Fibroblast of lung (primary cell): Measurements from ENCODE around the gene COL16A1. TPM values are rescaled to one million over a fixed set of nuclear protein-coding genes. Genes with fewer than 3 reads are reported as not detected.
A peak's percentile ranks its signal among the peaks of the same experiment; 100 is the strongest.

ENCODE experiments used
- DNase-seq, 2 donors: peaks; one replicate each; pipeline versions ENCODE4 v3.0.0 to v3.0.0-alpha.2; 2010; ENCODE audit warnings: low read depth in 2 of 2
- H2AFZ ChIP-seq: 2 replicates; pipeline ENCODE4 v1.5.1; 2012; ENCODE audit warnings: low read length, control low read depth, inconsistent platforms
- H3K27ac ChIP-seq: 2 replicates; pipeline ENCODE4 v1.5.1; 2011; ENCODE audit warnings: low read length, control low read depth; ENCODE audit not compliant: insufficient read depth
- H3K27me3 ChIP-seq: 2 replicates; pipeline ENCODE4 v1.5.1; 2011; ENCODE audit warnings: mild to moderate bottlenecking, low read length; ENCODE audit not compliant: control insufficient read depth, insufficient read depth
- H3K36me3 ChIP-seq: 2 replicates; pipeline ENCODE4 v1.5.1; 2011; ENCODE audit warnings: low read length; ENCODE audit not compliant: control insufficient read depth, insufficient read depth
- H3K4me1 ChIP-seq: 2 replicates; pipeline ENCODE4 v1.5.1; 2011; ENCODE audit warnings: low read length; ENCODE audit not compliant: control insufficient read depth, insufficient read depth; ENCODE audit errors: extremely low read depth
- H3K4me2 ChIP-seq: 2 replicates; pipeline ENCODE4 v1.5.1; 2011; ENCODE audit warnings: low read length, control low read depth; ENCODE audit not compliant: insufficient read depth; ENCODE audit errors: extremely low read depth
- H3K4me3 ChIP-seq, 4 experiments: fragments of 200-600 bp in 1 of 4; sonication (generic) in 1 of 4; replicated peaks in 1 of 4; 2 replicates each; pipeline ENCODE4 v1.5.1; 2011 to 2016; ENCODE audit warnings: low read length in 4 of 4, low read depth in 3 of 4, mild to moderate bottlenecking in 3 of 4, control low read depth in 2 of 4, inconsistent platforms in 1 of 4, mixed read lengths in 1 of 4; ENCODE audit not compliant: insufficient read depth in 1 of 4; ENCODE audit errors: control extremely low read depth in 1 of 4
- H3K79me2 ChIP-seq: 2 replicates; pipeline ENCODE4 v1.5.1; 2012; ENCODE audit warnings: mild to moderate bottlenecking, low read length, inconsistent platforms; ENCODE audit not compliant: control insufficient read depth, insufficient read depth
- H3K9ac ChIP-seq: 2 replicates; pipeline ENCODE4 v1.5.1; 2011; ENCODE audit warnings: mild to moderate bottlenecking, low read length, control low read depth; ENCODE audit not compliant: insufficient read depth
- H3K9me3 ChIP-seq: 2 replicates; pipeline ENCODE4 v1.5.1; 2012; ENCODE audit warnings: low read depth, low read length; ENCODE audit not compliant: control insufficient read depth, insufficient read depth
- H4K20me1 ChIP-seq: 2 replicates; pipeline ENCODE4 v1.5.1; 2011; ENCODE audit warnings: low read length; ENCODE audit not compliant: control insufficient read depth, insufficient read depth; ENCODE audit errors: extremely low read depth
- EZH2 ChIP-seq: IDR thresholded peaks from 2 replicates; pipeline ENCODE4 v1.5.1; 2012; ENCODE audit warnings: low read length, control low read depth, mild to moderate bottlenecking; ENCODE audit errors: missing control alignments
- polyA plus RNA-seq, 2 donors: library from polyadenylated mRNA; depleted of rRNA in 1 of 2; stranded (reverse) in 1 of 2; unstranded in 1 of 2; fragments of >200 nt; gene quantifications; 2 replicates each; pipeline ENCODE4 v1.2.1, GENCODE V29; 2011 to 2012; ENCODE audit warnings: missing spikeins in 1 of 2
- total RNA-seq: library from RNA; depleted of rRNA; stranded (reverse); fragments of >200 nt; gene quantifications from 2 replicates; pipeline ENCODE4 v1.2.1, GENCODE V29; 2014
- TF ChIP-seq, protein P1 (sequence below), 2 donors: IDR thresholded peaks in 1 of 2; conservative IDR thresholded peaks in 1 of 2; 1 replicate in 1 of 2; 2 replicates in 1 of 2; pipeline ENCODE4 v1.5.1; 2011 to 2012; ENCODE audit warnings: low read length in 2 of 2, control low read depth in 1 of 2, inconsistent platforms in 1 of 2, low read depth in 1 of 2, mild to moderate bottlenecking in 1 of 2

The COL16A1 gene
- total and polyA plus RNA-seq, 2 donors (not counting 1 experiment from before 2014, with no cell fraction given): 20.9 to 80.3 TPM

DNA sequence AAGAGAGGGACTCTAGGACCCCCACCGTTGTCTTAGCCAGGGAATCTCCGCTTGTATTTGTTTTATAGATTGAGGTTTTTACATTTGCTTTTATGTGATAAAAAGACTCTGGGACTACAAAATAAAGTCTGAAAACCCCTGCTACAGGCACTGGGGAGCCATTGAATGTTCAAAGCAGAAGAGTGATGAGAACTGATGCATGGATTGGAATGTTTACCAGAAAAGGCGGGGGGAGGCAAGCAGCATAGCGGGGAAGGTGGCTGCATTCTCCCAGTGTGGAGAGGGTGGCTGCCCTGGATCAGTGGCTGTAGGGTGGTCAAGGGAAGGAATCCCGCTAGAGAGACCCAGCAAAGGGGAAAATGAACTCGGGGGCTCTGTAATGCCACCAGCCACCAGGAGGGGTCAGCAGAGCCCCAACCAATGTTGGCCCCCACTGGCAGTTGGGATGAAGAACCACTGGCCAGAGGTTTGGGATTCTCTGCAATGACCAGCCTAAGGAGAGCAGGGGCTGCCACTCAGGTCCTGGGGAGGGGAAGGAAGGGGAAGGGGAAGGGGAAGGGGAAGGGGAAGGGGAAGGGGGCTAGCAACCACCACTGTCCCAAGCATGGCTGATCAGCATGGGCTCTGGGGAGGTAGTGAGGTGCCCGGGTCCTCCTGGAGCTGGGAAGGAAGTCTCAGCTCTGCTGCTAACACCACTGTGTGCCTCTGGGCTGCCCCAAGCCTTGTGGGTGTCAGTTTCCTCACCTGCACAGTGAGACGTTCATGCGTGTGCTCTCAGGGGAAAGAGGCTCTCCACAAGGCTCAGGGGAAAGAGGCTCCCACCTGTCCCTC, 40.0 kb downstream of the COL16A1 start:
- H3K36me3 ChIP-seq: peaks cover 24% of the 10 kb centered on the region
- no peaks in the 10 kb centered on the region for H3K27me3 ChIP-seq
- TF ChIP-seq EZH2: no peak
- TF ChIP-seq, protein P1, sequence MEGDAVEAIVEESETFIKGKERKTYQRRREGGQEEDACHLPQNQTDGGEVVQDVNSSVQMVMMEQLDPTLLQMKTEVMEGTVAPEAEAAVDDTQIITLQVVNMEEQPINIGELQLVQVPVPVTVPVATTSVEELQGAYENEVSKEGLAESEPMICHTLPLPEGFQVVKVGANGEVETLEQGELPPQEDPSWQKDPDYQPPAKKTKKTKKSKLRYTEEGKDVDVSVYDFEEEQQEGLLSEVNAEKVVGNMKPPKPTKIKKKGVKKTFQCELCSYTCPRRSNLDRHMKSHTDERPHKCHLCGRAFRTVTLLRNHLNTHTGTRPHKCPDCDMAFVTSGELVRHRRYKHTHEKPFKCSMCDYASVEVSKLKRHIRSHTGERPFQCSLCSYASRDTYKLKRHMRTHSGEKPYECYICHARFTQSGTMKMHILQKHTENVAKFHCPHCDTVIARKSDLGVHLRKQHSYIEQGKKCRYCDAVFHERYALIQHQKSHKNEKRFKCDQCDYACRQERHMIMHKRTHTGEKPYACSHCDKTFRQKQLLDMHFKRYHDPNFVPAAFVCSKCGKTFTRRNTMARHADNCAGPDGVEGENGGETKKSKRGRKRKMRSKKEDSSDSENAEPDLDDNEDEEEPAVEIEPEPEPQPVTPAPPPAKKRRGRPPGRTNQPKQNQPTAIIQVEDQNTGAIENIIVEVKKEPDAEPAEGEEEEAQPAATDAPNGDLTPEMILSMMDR (conservative IDR thresholded peaks at IDR 0.05 in 1 of 2, IDR thresholded peaks at IDR 0.05 in 1 of 2; ENCODE audit: low read depth in 1 of 2, low read length in 2 of 2): peak; percentile 82 to 88
- no peaks in the 10 kb centered on the region for H3K79me2 ChIP-seq
- no peaks in the 10 kb centered on the region for H3K9me3 ChIP-seq
- no peak overlapping the region for H2AFZ ChIP-seq
- H4K20me1 ChIP-seq: no peaks in the 10 kb centered on the region
- DNase-seq: peak in 1 of 2 donors; percentile 42
- no peak overlapping the region for H3K4me2 ChIP-seq
- peaks cover 3% of the 10 kb centered on the region for H3K4me1 ChIP-seq
- no peak overlapping the region for H3K9ac ChIP-seq
- H3K4me3 ChIP-seq: no peak overlapping the region
- no peak overlapping the region for H3K27ac ChIP-seq

GRCh38 chr1:31662463-31662862, 41.4 kb downstream of the COL16A1 start:
- Histone ChIP-seq H3K9me3 (no peaks in the 10 kb centered on the region), H4K20me1 (no peaks in the 10 kb centered on the region), H3K4me1 (peaks cover 3% of the 10 kb centered on the region), H3K79me2 (no peaks in the 10 kb centered on the region), H3K4me2 (no peak overlapping the region), H3K27me3 (no peaks in the 10 kb centered on the region), H3K27ac (no peak overlapping the region), H3K9ac (no peak overlapping the region), H3K36me3 (peaks cover 24% of the 10 kb centered on the region), H3K4me3 (no peak overlapping the region), H2AFZ (no peak overlapping the region)
- TF ChIP-seq, protein P1 (conservative IDR thresholded peaks at IDR 0.05 in 1 of 2, IDR thresholded peaks at IDR 0.05 in 1 of 2; ENCODE audit: low read depth in 1 of 2, low read length in 2 of 2): no peak
- TF ChIP-seq EZH2: no peak
- no peak for DNase-seq

DNA sequence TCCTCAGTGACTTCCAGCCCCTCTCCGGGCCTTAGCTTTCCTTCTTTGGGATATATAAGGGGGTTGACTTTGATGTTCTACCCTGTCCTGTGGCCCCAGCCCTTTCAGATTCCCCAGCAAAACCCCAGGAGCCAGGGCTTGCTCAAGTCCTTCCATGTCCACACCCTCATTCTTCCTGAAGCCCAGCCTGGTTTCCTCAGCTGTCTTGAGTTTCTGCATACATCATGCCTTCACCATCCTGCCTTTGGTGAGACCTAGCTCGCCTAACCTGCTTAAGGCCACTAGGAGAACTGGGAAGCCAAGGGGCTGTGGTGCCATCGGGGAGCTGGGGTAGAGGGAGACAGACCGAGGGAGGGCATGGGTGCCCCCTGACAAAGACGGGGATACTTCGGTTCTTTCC, 42.0 kb downstream of the COL16A1 start:
- Histone ChIP-seq H3K9ac (no peak overlapping the region), H4K20me1 (no peaks in the 10 kb centered on the region), H3K4me1 (peaks cover 3% of the 10 kb centered on the region), H3K4me2 (no peak overlapping the region), H3K9me3 (no peaks in the 10 kb centered on the region), H3K36me3 (peaks cover 25% of the 10 kb centered on the region), H3K79me2 (no peaks in the 10 kb centered on the region), H3K27me3 (no peaks in the 10 kb centered on the region), H3K4me3 (no peak overlapping the region), H2AFZ (no peak overlapping the region), H3K27ac (no peak overlapping the region)
- TF ChIP-seq, protein P1 (conservative IDR thresholded peaks at IDR 0.05 in 1 of 2, IDR thresholded peaks at IDR 0.05 in 1 of 2; ENCODE audit: low read depth in 1 of 2, low read length in 2 of 2): no peak
- TF ChIP-seq EZH2: no peak
- DNase-seq: no peak
